HCT116 (cell line): Measurements from ENCODE around the gene TCL1B. TPM values are rescaled to one million over a fixed set of nuclear protein-coding genes. Genes with fewer than 3 reads are reported as not detected.

Experiments
- ATAC-seq: fragments of 200-7000 bp; cut with Tn5 transposase; 2 replicates; pipeline ENCODE4 v1.9.1; 2020; ENCODE audit warnings: mild to moderate bottlenecking, moderate library complexity
- BruUV-seq: library from RNA; stranded (reverse); fragments of 400-500 nt; replicated peaks from 2 replicates; lab custom pipeline; 2021; lab: Mats Ljungman, UMichigan
- CTCF ChIA-PET: fragments of 300-600 bp; sonication (Branson Sonifier 250); formaldehyde crosslinking; loops from one replicate; lab custom pipeline; 2021; ENCODE audit warnings: antibody characterized with exemption; lab: Charles Lee
- POLR2A ChIA-PET: fragments of 300-600, 350-600 bp; sonication (Branson Sonifier 250); formaldehyde crosslinking; loops from one replicate; lab custom pipeline; 2021; ENCODE audit warnings: antibody characterized with exemption; lab: Charles Lee
- RAD21 ChIA-PET, 2 experiments: fragments of 300-600 bp; sonication (Branson Sonifier 250); formaldehyde crosslinking; loops; one replicate each; lab custom pipeline; 2023; ENCODE audit warnings: low total read pairs in 2 of 2; ENCODE audit not compliant: uncharacterized antibody in 2 of 2, unreplicated experiment in 2 of 2, low non-redundant PET in 1 of 2; lab: Charles Lee
- DNase-seq: peaks from one replicate; pipeline ENCODE4 v3.0.0-alpha.2; 2010; ENCODE audit warnings: low read depth, low spot score
- H2AFZ ChIP-seq: fragments of 200-600 bp; shearing (Covaris generic), sonication (generic); 2 replicates; pipeline ENCODE4 v1.6.1; 2017; ENCODE audit warnings: low read depth, mixed run types, mixed read lengths, antibody characterized with exemption, low read length; ENCODE audit not compliant: poor library complexity, severe bottlenecking
- H3K27ac ChIP-seq: 2 replicates; pipeline ENCODE4 v1.5.1; 2012; ENCODE audit warnings: low read depth, low read length
- H3K27me3 ChIP-seq: fragments of 200-600 bp; sonication (generic); 2 replicates; pipeline ENCODE4 v1.6.1; 2016; ENCODE audit warnings: mixed run types, low read length, mixed read lengths; ENCODE audit not compliant: insufficient read depth
- H3K36me3 ChIP-seq, 2 experiments: fragments of 200-500 bp in 1 of 2; fragments of 200-600 bp in 1 of 2; sonication (Bioruptor generic) in 1 of 2; sonication (generic) in 1 of 2; 2 replicates each; pipeline versions ENCODE4 v1.5.1 to v1.6.1; 2014 to 2016; ENCODE audit warnings: low read length in 2 of 2, inconsistent platforms in 1 of 2, mixed read lengths in 1 of 2, mixed run types in 1 of 2; ENCODE audit not compliant: insufficient read depth in 2 of 2, control insufficient read depth in 1 of 2
- H3K4me1 ChIP-seq, 2 experiments: fragments of 200-600 bp in 1 of 2; sonication (generic) in 1 of 2; 2 replicates each; pipeline versions ENCODE4 v1.5.1 to v1.6.1; 2012 to 2017; ENCODE audit warnings: low read length in 2 of 2, inconsistent platforms in 1 of 2, mild to moderate bottlenecking in 1 of 2, mixed read lengths in 1 of 2, mixed run types in 1 of 2, moderate library complexity in 1 of 2; ENCODE audit not compliant: insufficient read depth in 2 of 2, control insufficient read depth in 1 of 2
- H3K4me2 ChIP-seq: fragments of 200-600 bp; sonication (generic); 2 replicates; pipeline ENCODE4 v1.6.1; 2017; ENCODE audit warnings: mixed run types, low read length, mixed read lengths
- H3K4me3 ChIP-seq, 2 experiments: fragments of 200-600 bp in 1 of 2; sonication (generic) in 1 of 2; replicated peaks in 1 of 2; 2 replicates each; pipeline ENCODE4 v1.5.1; 2011 to 2016; ENCODE audit warnings: low read length in 2 of 2, control low read depth in 1 of 2, low read depth in 1 of 2, mild to moderate bottlenecking in 1 of 2, mixed read lengths in 1 of 2, mixed run types in 1 of 2
- H3K79me2 ChIP-seq: fragments of 200-600 bp; sonication (generic); 2 replicates; pipeline ENCODE4 v1.6.1; 2017; ENCODE audit warnings: mild to moderate bottlenecking, mixed run types, low read length, moderate library complexity, mixed read lengths; ENCODE audit not compliant: insufficient read depth
- H3K9ac ChIP-seq: fragments of 200-600 bp; sonication (generic); 2 replicates; pipeline ENCODE4 v1.6.1; 2016; ENCODE audit warnings: low read length, mixed read lengths
- H3K9me2 ChIP-seq: fragments of 200-600 bp; sonication (generic), shearing (Covaris generic); 2 replicates; pipeline ENCODE4 v1.6.1; 2017; ENCODE audit warnings: mixed run types, mild to moderate bottlenecking, moderate library complexity; ENCODE audit not compliant: insufficient read depth
- H3K9me3 ChIP-seq, 2 experiments: fragments of 200-500 bp in 1 of 2; fragments of 200-600 bp in 1 of 2; sonication (Bioruptor generic) in 1 of 2; sonication (generic) in 1 of 2; 2 replicates each; pipeline ENCODE4 v1.6.1; 2014 to 2017; ENCODE audit warnings: low read length in 2 of 2, mixed read lengths in 2 of 2, inconsistent platforms in 1 of 2, low read depth in 1 of 2, mild to moderate bottlenecking in 1 of 2, mixed run types in 1 of 2, moderate library complexity in 1 of 2; ENCODE audit not compliant: control insufficient read depth in 1 of 2, insufficient read depth in 1 of 2
- H4K20me1 ChIP-seq: fragments of 200-600 bp; sonication (generic), shearing (Covaris generic); 2 replicates; pipeline ENCODE4 v1.6.1; 2017; ENCODE audit warnings: mixed run types, mild to moderate bottlenecking, moderate library complexity; ENCODE audit not compliant: insufficient read depth
- ATF3 ChIP-seq: IDR thresholded peaks from 2 replicates; pipeline ENCODE4 v1.6.1; 2012
- CBX3 ChIP-seq: IDR thresholded peaks from 2 replicates; pipeline ENCODE4 v1.6.1; 2012; ENCODE audit warnings: low read depth
- CEBPB ChIP-seq: IDR thresholded peaks from 2 replicates; pipeline ENCODE4 v1.6.1; 2012; ENCODE audit warnings: low read depth
- CTCF ChIP-seq, 3 experiments: fragments of 200-600 bp in 1 of 3; sonication (generic) in 1 of 3; IDR thresholded peaks in 2 of 3; conservative IDR thresholded peaks in 1 of 3; 2 replicates each; pipeline ENCODE4 v1.5.1; 2012 to 2017; ENCODE audit warnings: low read depth in 2 of 3, low read length in 2 of 3, antibody characterized with exemption in 1 of 3, borderline replicate concordance in 1 of 3, control low read depth in 1 of 3, mild to moderate bottlenecking in 1 of 3, mixed read lengths in 1 of 3, mixed run types in 1 of 3, moderate library complexity in 1 of 3; ENCODE audit not compliant: insufficient read depth in 1 of 3
- EGR1 ChIP-seq: IDR thresholded peaks from 2 replicates; pipeline ENCODE4 v1.6.1; 2012; ENCODE audit warnings: low read depth
- EZH2 ChIP-seq: fragments of 200-600 bp; sonication (generic); IDR thresholded peaks from 2 replicates; pipeline ENCODE4 v1.6.1; 2017; ENCODE audit warnings: antibody characterized with exemption, mixed run types
- EZH2phosphoT487 ChIP-seq: fragments of 200-600 bp; IDR thresholded peaks from 2 replicates; pipeline ENCODE4 v1.6.1; 2018; ENCODE audit warnings: antibody characterized with exemption, borderline replicate concordance
- FOSL1 ChIP-seq: IDR thresholded peaks from 2 replicates; pipeline ENCODE4 v1.6.1; 2012; ENCODE audit warnings: low read depth
- JUND ChIP-seq: IDR thresholded peaks from 2 replicates; pipeline ENCODE4 v1.6.1; 2012
- MAX ChIP-seq: IDR thresholded peaks from 2 replicates; pipeline ENCODE4 v1.6.1; 2012
- POLR2AphosphoS5 ChIP-seq: IDR thresholded peaks from 2 replicates; pipeline ENCODE4 v1.6.1; 2011; ENCODE audit warnings: mild to moderate bottlenecking, low read depth, low read length, moderate library complexity
- RAD21 ChIP-seq: IDR thresholded peaks from 2 replicates; pipeline ENCODE4 v1.6.1; 2012; ENCODE audit warnings: low read depth, mild to moderate bottlenecking
- REST ChIP-seq: IDR thresholded peaks from 2 replicates; pipeline ENCODE4 v1.6.1; 2012; ENCODE audit warnings: low read depth
- SIN3A ChIP-seq: IDR thresholded peaks from 2 replicates; pipeline ENCODE4 v1.6.1; 2012; ENCODE audit warnings: low read depth
- SP1 ChIP-seq: IDR thresholded peaks from 2 replicates; pipeline ENCODE4 v1.6.1; 2012; ENCODE audit warnings: low read depth
- SRF ChIP-seq: IDR thresholded peaks from 2 replicates; pipeline ENCODE4 v1.6.1; 2012; ENCODE audit warnings: low read depth
- TCF7L2 ChIP-seq: IDR thresholded peaks from 2 replicates; pipeline ENCODE4 v1.7.0; 2011; ENCODE audit warnings: borderline replicate concordance, inconsistent platforms; ENCODE audit not compliant: insufficient read depth, insufficient read length; ENCODE audit errors: extremely low read depth
- YY1 ChIP-seq: IDR thresholded peaks from 2 replicates; pipeline ENCODE4 v1.6.1; 2011; ENCODE audit warnings: low read length, low read depth, moderate library complexity, mild to moderate bottlenecking; ENCODE audit not compliant: insufficient replicate concordance; ENCODE audit errors: extremely low read depth
- ZFX ChIP-seq: fragments of 450-650 bp; IDR thresholded peaks from 2 replicates; pipeline ENCODE4 v1.6.1; 2017
- ZNF274 ChIP-seq: fragments of 200-500 bp; sonication (Bioruptor generic); IDR thresholded peaks from 2 replicates; pipeline ENCODE4 v1.6.1; 2014; ENCODE audit warnings: mild to moderate bottlenecking, low read depth, low read length, inconsistent platforms
- intact Hi-C: fragments of 100-400 bp; cut with micrococcal nuclease; formaldehyde crosslinking; loops from 2 replicates; pipeline ENCODE4 v1.10.0; 2022
- total RNA-seq: library from RNA; stranded (reverse); gene quantifications from one replicate; pipeline ENCODE4 v1.2.1, GENCODE V29; 2021; ENCODE audit not compliant: unreplicated experiment

Gene TCL1B
- total RNA-seq, 1 experiment from 2014 or later: not detected

- intact Hi-C loops: no loop called here
- no peak overlapping the region for H3K4me2 ChIP-seq
- H3K36me3 ChIP-seq: no peaks in the 10 kb centered on the region
- peaks cover 36% of the 10 kb centered on the region for H3K27me3 ChIP-seq
- no peaks in the 10 kb centered on the region for H3K9me2 ChIP-seq
- peaks cover 0 to 4% of the 10 kb centered on the region in 2 experiments; a peak in 1 of 4 replicates for H3K4me1 ChIP-seq
- no peaks in the 10 kb centered on the region for H3K9me3 ChIP-seq
- H2AFZ ChIP-seq: no peak overlapping the region
- no peak overlapping the region for H3K4me3 ChIP-seq
- POLR2A ChIA-PET: no interaction called here
- no peak for TF ChIP-seq YY1
- no peak for TF ChIP-seq EZH2
- TF ChIP-seq FOSL1: no peak
- TF ChIP-seq RAD21: no peak
- no peak for TF ChIP-seq EZH2phosphoT487
- TF ChIP-seq CTCF (IDR thresholded peaks at IDR 0.05 in 2 of 3, conservative IDR thresholded peaks at IDR 0.05 in 1 of 3; ENCODE audit: borderline replicate concordance in 1 of 3, insufficient read depth in 1 of 3, low read depth in 2 of 3, low read length in 2 of 3): no peak
- no peak for TF ChIP-seq JUND
- TF ChIP-seq ZNF274: no peak
- TF ChIP-seq ATF3: no peak
- no peak for TF ChIP-seq TCF7L2
- no peak for TF ChIP-seq SIN3A
- no peak for TF ChIP-seq REST
- TF ChIP-seq POLR2AphosphoS5: no peak
- no peak for TF ChIP-seq MAX
- TF ChIP-seq SRF: no peak
- no peak for TF ChIP-seq EGR1
- no peak for TF ChIP-seq CBX3
- TF ChIP-seq ZFX: no peak
- TF ChIP-seq CEBPB: no peak
- TF ChIP-seq SP1: no peak
- TF ChIP-seq, all 23 proteins: peak for 0
- DNase-seq (no peak), ATAC-seq (no peak)
- BruUV-seq: no TSS peak
- H3K27ac ChIP-seq: no peak overlapping the region
- H3K9ac ChIP-seq: no peak overlapping the region
- ChIA-PET RAD21 (no interaction called here), CTCF (no interaction called here)
- no peaks in the 10 kb centered on the region for H4K20me1 ChIP-seq
- H3K79me2 ChIP-seq: no peaks in the 10 kb centered on the region
These were observed 10.5 kb downstream of the TCL1B start for GRCh38 chr14:95696741-95697140.
